GM21717 (cell line): Measurements from ENCODE around the gene C6orf118.

Experiments used
- ATAC-seq: cut with Tn5 transposase; IDR thresholded peaks from one replicate; pipeline ENCODE4 v1.9.1; 2021; ENCODE audit warnings: mild to moderate bottlenecking, moderate library complexity; ENCODE audit not compliant: unreplicated experiment

C6orf118 gene

GRCh38 chr6:165308926-165309731 lies at the start of gene C6orf118:
C6orf118 (minus strand) TSS chr6:165309605; CDS start chr6:165309586, 19 bp downstream.
- ATAC-seq, result no peak

- ATAC-seq, result no peak
Observed at GRCh38 chr6:165345700-165346099, 36.3 kb upstream of the C6orf118 start.

- ATAC-seq, result no peak
Observed at GRCh38 chr6:165340532-165340931, 31.1 kb upstream of the C6orf118 start.

- no peak for ATAC-seq
Observed at GRCh38 chr6:165325609-165326008, 16.2 kb upstream of the C6orf118 start.

GRCh38 chr6:165321555-165322145 lies 12.2 kb upstream of the C6orf118 start:
- ATAC-seq, result no peak

- no peak for ATAC-seq
Observed at GRCh38 chr6:165321150-165321549, 11.7 kb upstream of the C6orf118 start.

- no peak for ATAC-seq
Observed at GRCh38 chr6:165317723-165318122, 8.3 kb upstream of the C6orf118 start.

GRCh38 chr6:165306955-165307354 lies 2.5 kb downstream of the C6orf118 start:
- no peak for ATAC-seq

- no peak for ATAC-seq
Observed at GRCh38 chr6:165301372-165302246, 7.8 kb downstream of the C6orf118 start.

- ATAC-seq, result no peak
Observed at GRCh38 chr6:165300422-165300936, 8.9 kb downstream of the C6orf118 start.

- ATAC-seq, result no peak
Observed at GRCh38 chr6:165298875-165299274, 10.5 kb downstream of the C6orf118 start.

- ATAC-seq, result no peak
Observed at GRCh38 chr6:165298402-165298801, 11.0 kb downstream of the C6orf118 start.

GRCh38 chr6:165292657-165293056 lies 16.7 kb downstream of the C6orf118 start:
- ATAC-seq, result no peak

- no peak for ATAC-seq
Observed at GRCh38 chr6:165274611-165275010, 34.8 kb downstream of the C6orf118 start.

GRCh38 chr6:165272585-165272984 lies 36.8 kb downstream of the C6orf118 start:
- ATAC-seq, result no peak

- ATAC-seq, result no peak
Observed at GRCh38 chr6:165268987-165269386, 40.4 kb downstream of the C6orf118 start.

GRCh38 chr6:165266621-165267020 lies 42.8 kb downstream of the C6orf118 start:
- ATAC-seq, result no peak

GRCh38 chr6:165266191-165266590 lies 43.2 kb downstream of the C6orf118 start:
- no peak for ATAC-seq

- ATAC-seq, result no peak
Observed at GRCh38 chr6:165260462-165260861, 48.9 kb downstream of the C6orf118 start.

- ATAC-seq, result no peak
Observed at GRCh38 chr6:165249808-165250207, 59.6 kb downstream of the C6orf118 start.

GRCh38 chr6:165245701-165246100 lies 63.7 kb downstream of the C6orf118 start:
- ATAC-seq, result no peak
